ENCODE measurements around the gene SIRT6. TPM values are rescaled to one million over a fixed set of nuclear protein-coding genes. Genes with fewer than 3 reads are reported as not detected.
"Not testable (repeated sequence)": the region's sequence is repeated elsewhere in the genome, so short reads cannot be mapped to it uniquely, and the experiment has no call there.

Gene SIRT6
- total RNA-seq, 1 experiment from 2014 or later = 27.4 TPM

DNA sequence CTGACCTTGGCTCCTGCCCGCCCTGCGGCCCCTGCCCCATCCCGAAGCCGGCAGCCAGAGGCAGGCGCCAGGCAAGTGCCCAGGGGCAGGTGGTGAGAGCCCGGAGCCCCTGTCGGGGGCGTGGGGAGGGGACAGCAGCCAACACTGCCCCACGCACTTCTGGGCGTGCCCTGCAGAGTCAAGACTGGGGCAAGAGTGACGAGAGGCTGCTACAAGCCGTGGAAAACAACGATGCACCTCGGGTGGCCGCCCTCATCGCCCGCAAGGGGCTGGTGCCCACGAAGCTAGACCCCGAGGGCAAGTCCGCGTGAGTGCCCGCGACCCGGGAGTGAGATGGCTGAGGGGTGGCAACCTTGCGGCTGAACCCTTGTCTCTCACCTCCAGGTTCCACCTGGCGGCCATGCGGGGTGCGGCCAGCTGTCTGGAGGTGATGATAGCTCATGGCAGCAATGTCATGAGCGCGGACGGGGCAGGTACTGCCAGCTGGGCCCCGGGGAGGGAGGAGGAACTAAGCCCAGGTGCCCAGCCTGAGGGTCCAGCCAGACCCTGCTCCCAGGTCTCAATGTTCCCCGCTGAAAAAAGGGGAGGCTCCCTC, 17.4 kb upstream of the SIRT6 start:
- DNase-seq (ENCODE audit: low spot score) = peak; percentile 25

DNA sequence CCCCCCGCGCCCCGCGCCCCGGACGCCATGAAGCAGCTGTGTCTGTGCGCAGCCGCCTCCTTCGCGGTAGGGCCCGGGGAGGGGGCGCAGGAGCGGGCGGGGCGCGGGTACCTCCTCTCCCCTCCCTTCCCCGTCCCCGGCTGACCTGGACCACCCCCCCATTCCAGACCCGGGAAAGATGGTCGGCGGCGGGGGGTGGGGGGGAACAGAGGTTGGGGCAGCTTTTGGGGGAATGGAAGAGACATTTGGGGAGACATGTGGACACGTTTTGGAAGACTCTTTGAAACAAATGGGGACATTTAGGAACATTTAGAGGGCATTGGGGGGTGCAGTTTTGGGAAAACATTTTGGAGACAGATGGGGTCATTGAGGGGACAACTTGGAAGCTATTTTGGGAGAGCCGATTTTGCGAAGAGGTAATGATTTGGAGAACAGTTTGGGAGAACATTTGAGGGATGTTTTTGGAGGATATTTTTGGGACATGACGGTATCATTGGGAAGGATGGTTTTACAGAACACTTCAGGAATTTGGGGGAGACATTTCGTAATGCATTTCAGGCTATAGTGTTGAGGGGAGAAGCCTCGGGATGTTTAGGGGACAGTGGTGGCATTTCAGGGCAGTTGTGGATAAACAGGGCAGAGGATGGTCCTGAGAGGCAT, 16.2 kb upstream of the SIRT6 start:
- no peak for DNase-seq (ENCODE audit: low spot score)

DNA sequence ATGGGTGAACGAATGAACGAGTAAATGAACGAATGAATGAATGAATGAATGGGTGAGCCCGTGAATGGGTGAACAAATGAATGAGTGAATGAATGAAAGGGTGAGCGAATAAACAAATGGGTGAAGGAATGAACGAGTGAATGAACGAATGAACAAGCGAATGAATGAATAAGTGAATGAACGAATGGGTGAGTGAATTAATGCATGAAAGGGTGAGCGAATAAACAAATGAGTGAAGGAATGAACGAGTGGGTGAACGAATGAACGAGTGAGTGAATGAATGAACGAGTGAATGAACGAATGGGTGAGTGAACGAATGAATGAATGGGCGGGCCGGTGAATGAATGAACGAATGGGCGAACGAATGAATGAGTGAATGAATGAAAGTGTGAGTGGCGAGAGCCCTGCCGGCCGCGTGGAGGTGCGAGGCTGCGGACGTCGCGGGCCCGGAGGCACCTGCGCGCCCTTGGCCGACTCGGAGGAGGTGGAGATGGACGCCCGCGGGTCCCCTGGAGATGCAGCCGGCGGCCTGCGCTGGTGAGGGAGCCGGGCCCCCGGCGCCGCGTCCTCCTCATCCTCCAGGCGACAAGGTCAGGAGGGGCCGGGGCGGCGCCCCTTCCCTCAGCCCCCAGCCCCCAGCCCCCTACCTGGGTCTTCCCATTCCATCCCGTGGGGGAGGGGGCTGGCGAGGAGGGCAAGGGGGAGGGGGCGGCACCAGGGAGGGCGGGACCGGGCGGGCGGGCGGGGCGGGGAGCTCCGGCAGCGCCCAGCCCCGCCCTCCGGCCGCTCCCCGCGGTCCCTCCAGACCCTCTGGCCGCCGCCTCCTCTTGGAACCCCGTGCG, 15.5 kb upstream of the SIRT6 start:
- DNase-seq (ENCODE audit: low spot score) = no peak

DNA sequence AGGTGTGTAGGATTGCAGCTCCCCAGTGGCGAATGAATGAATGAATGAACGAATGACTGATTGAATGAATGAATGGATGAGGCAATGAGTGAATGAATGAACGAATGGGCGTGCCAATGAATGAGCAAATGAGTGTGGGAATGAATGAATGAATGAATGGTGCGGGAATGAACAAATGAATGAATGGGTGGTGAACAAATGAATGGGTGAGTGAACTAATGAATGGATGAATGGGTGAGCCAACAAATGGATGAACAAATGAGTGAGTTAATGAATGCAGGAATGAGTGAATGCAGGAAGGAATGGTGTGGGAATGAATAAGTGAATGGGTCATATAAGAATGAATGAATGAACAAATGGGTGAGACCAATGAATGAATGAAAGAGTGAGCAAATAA, 14.9 kb upstream of the SIRT6 start:
- DNase-seq (ENCODE audit: low spot score) = no peak

DNA sequence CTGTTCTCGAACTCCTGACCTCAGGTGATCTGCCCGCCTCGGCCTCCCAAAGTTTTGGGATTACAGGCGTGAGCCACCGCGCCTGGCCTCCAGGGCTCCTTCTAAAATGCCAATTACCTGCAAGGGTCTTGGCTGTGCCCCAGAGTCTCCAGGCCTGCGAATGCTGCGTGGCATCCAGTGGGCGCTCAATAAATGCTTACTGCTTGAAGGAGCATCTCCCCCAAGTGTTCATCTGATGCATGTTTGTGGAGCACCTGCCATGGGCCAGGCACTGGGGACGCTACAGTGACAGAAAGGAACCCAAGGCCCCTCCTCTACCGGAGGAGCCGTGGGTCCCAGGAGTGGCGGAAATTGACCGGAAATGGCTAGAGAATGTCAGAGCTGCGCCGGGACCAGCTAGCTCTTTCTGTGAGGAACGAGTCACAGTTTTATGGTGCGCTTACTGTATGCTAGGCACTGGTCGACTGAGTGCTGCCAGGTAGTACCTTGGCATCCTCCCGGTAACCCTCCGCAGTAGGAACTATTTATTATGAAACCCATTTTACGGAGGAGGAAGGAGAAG, 14.3 kb upstream of the SIRT6 start:
- no peak for DNase-seq (ENCODE audit: low spot score)

DNA sequence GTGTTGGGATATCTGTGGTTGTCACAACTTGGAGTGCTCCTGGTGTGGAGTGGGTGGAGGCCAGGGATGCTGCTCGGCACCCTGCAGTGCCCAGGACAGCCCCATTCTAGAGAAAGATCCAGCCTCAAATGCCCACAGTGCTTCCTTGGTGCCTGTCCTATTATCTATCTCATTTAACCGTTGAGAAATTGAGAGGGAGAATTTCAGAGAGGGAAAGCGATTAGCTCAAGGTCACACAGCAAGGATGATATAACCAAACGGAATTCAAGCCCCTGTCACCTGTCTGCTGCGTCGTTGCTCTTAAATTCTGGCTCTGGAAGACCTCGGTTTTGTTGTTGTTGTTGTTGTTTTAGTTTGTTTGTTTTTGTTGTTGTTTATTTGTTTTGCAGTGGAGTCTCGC, 13.6 kb upstream of the SIRT6 start:
- DNase-seq (ENCODE audit: low spot score) = no peak

DNA sequence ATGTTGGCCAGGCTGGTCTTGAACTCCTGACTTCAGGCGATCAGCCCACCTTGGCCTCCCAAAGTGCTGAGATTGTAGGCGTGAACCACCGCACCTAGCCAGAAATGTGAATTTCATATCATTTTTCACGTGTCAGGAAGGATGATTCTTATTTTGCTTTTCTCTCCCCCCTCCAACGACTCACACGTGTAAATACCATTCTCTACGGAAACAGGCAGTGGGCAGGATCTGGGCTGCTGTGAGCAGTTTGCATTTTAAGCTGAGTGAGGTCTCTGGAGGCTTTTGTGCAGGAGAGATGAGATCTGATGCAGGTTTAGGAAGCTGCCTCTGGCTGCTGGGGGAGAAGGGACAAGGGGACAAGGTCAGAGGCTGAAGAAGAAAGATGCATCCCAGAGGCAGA, 12.0 kb upstream of the SIRT6 start:
- no peak for DNase-seq (ENCODE audit: low spot score)

DNA sequence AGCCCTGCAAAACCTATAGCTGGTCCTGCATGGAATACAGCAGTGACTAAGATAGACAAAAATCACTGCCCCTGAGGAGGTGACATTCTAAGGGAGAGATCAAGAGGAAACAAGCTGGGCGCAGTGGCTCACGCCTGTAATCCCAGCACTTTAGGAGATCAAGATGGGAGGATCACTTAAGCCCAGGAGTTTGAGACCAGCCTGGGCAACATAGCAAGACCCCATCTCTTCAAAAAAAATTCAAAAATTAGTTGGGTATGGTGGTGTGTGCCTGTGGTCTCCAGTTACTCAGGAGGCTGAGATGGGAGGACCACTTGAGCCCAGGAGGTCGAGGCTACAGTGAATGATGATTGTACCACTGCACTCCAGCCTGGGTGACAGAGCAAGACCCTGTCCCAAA, 10.2 kb upstream of the SIRT6 start:
- not testable (repeated sequence) for DNase-seq (ENCODE audit: low spot score)

DNA sequence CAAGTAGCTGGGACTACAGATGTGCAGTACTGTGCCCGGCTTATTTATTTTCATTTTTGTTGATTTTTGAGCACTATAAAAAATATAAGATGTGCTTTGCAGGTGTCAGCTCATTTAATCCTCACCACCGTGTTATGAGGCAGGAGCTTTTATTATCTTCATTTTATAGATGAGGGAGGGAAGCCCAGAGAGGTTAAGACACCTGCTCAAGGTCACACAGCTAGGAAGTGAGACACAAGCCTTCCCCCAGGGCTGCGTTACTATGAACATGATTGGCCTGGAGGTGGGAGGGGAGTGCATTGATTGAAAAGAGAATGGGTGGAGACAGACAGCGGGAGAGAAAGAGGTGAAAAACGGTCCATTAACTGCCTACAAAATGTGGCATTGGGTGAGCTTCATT, 7.3 kb upstream of the SIRT6 start:
- DNase-seq (ENCODE audit: low spot score) = no peak

DNA sequence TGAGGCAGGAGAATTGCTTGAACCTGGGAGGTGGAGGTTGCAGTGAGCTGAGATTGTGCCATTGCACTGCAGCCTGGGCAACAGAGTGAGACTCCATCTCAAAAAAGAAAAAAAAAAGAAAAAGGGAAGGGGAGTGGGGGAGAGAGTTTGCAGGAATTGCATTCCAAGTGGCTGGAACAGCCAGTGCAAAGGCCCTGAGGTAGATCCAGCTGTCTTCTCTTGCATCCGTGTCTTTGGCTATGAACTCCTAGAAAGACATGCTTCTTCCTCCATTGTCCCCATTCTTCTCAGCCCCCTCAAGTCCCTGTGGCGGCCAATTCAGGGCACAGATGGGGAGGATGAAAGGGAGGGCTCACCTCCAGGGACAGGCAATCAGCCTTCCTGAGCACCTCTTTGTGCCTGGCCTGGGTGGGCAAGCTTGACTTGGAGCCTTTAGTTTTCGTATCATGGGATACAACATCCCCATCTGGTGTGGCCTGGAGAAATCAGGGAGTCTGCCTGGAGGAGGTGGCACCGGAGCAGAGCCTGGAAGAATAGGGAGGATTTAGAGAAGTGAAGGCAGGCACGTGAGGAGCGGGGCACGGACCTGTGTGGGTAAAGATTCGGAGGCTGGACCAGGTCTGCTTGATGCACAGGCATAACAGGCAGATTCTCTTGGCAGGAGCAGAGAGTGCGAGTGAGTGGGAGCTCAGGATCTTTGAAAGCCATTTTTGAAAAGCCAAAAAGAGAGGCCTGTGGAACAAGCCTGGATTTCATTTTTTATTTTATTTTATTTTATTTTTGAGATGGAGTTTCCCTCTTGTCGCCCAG, 5.2 kb upstream of the SIRT6 start:
- DNase-seq (ENCODE audit: low spot score) = no peak

DNA sequence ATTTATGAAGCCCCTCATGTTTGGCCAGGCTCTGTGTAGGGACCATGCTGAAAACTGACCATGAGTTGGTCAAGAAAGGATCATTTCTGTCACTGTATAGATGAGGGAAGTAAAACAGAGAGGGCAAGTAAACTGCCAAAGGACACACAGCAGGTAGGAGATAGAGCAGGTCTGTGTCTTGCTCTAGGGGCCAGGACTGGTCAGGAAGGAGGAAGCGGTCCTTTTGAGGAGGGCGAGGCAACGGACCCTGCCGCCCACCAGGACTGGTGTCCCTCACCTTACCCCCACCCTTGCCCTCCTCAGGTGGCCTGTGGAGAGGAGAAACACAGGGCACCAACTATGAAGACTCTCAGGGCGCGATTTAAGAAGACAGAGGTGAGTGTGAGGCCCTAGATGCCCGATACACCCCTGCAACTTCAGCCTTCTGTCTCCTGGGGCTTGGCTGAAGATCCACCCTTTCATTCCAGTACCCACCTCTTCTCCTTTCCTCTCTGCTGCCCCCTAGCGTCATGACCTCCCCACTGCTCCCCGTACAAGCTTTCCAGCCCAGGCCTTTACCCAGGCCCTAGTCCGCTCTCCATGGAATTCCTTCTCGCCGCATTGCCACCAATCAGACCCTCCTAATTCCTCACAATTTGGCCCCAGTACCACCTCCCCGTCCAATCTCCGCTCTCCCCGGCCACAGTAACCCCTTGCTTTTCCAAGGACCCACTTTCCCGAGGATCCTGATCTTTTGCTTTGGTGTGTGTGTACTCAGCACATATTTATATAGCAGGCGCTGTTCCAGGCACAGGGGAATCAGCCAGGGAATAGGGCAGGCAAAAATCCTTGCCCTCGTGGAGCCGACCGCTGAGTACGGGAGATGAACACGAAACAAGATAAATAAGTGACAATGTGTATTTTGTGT, 4.0 kb upstream of the SIRT6 start:
- peak; percentile 76 for DNase-seq (ENCODE audit: low spot score)

DNA sequence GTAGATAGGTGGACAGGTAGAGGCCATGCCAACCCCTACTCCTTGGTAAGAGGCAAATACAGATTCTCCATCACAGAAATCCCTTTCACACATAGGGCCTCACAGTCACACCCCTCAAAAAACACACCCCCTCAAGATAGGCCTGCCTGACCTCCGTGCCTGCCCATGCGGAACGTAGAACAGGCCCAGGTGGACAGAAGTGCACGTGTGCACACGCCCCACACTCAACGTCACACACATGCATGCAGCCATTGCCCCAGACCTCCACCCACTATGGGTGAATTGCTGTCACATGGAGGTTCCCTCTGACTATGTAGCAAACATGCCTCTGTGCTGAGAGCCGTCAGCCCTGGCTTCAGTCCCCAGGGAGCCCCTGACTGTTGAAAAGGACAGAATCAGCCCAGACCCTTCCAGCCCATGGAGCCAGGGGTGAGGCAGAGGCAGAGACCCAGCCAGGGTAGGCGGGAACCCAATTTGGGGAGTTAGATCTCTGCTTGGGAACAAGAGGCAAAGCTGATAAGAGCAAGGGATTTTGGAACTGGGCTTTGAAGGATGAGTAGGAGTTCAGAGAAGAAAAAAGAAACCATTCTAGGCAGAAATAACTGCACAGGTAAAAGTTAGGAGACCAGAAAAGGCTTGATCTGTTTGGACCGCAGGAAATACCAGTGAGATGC, 3.2 kb upstream of the SIRT6 start:
- DNase-seq (ENCODE audit: low spot score) = no peak

DNA sequence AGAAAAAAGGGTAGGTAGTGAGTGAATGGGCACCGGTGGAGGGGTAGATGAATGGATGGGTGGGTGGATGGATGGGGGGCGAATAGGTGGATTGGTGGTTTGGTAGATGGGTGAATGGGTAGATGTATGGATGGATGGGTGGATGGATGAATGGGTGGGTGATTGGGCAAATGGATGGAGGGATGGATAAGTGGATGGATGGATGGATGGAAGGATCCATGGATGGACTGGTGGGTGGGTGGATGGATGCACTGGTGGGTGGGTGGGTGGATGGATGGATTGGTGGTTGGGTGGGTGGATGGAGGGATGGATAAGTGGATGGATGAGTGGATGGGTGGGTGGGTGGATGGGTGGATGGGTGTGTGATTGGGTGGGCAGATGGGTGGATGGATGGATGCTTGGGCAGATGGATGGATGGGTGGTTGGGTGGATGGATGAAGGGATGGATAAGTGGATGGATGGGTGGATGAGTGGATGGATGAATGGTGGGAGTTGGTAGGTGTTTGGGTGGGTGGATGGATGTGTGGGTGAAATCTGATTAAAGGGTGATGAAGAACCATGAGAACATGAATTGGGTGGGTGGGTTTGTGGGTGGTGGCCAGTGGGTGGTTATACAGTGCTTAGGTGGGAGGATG, 2.5 kb upstream of the SIRT6 start:
- DNase-seq (ENCODE audit: low spot score) = no peak

DNA sequence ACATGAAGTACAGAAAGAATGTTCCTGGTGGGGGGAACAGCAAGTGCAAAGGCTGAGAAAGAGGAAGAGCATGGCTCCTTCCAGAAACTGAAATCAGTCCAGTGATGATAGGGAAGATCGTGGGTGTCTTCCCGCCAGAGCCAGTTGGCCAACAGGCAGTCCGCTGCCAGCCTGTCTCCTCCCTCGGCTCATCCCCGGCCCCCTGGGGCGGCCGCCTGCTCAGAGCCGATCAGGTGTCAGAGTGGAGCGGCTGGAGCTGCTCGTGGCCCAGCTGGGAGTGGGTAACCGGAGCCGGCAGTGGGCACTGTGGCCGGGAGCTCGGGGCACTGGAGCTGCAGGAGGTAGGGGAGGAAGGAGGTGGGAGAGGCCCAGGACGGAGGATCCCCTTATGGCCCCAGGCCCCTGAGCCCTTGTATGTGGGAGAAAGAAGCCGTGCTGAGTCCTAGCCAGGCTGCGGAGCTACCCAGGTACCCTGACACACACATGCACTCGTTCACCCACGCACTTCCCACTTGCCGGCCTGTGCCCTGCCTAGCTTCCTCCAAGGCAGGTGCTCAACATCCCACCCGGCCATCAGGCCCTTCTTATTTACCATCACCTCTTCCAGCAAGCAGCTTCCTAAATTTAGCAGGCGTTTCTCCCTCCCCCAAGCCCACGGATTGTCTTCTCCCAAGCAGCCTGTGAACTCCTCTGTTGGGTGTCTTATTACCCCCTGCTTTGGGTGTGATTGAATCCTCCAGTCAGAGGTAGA, 1.8 kb upstream of the SIRT6 start:
- no peak for DNase-seq (ENCODE audit: low spot score)

DNA sequence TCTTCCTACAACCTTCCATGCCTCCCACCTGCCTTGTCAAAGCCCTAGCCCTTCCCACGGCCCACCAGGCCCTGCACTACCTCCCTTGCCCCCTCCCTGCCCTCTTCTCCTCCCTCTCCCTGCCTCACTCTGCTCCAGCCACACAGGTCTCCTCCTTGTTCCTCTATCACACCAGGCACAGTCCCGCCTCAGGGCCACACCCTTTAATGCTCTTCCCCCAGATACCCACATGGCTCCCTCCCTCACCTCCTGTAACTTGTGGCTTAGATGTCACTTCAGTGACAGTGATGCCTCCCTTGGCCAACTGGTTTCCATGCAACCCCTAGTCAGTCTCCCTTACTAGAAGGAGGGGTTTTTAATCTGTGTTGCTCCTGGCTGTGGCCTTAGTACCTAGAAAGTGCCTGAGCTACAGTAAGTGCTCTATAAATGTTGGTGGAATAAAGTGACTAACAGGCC, 1.3 kb downstream of the SIRT6 start:
- no peak for DNase-seq (ENCODE audit: low spot score)

DNA sequence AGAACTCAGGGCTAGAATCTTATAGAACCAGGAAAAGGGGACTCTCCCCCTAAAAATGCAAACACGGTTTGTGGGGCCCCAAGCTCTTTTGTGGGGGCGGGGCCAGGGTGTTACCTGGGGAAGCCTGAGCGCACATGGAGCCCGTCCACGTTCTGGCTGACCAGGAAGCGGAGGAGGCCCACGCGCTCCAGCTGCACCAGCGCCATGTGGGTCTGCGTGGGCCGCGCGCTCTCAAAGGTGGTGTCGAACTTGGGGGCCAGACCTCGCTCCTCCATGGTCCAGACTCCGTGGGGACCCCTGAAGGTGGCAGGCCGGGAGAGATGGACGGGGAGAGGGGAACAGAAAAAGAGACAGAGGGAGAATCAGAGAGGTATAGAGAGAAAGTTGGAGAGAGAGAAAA, 3.4 kb downstream of the SIRT6 start:
- no peak for DNase-seq (ENCODE audit: low spot score)

DNA sequence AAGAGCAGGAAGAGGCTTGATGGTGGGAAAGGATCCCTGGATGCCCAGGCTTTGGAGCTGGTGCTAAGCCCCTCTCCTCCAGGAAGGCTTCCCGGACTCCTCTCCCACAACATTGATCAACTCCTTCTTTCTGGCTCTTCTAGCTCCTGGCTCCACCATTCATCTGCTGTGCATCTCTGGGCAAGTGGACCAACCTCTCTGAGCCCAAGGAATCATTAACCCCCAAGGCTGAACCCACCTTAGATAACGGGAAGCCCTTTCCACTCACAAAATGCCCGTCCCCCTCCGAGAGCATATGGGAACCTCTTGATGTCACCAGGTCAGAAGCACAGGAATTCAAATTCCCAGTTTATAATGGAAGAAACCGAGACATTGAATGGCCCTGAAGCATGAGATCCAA, 5.2 kb downstream of the SIRT6 start:
- no peak for DNase-seq (ENCODE audit: low spot score)

DNA sequence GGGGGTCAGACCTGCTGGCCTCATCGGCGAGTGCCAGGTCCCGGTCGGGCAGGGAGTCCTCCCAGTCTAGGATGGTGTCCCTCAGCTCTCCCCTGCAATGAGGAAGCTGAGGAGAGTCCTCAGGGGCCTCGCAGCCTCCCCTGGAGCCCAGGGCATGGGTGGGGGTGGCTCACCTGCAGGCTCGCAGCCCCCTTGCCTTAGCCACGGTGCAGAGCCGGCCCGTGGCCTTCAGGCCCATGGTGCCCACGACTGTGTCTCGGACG, 6.8 kb downstream of the SIRT6 start:
- DNase-seq (ENCODE audit: low spot score) = no peak

All from HT-29 (cell line).